Endothelial cell of umbilical vein (primary cell): Measurements from ENCODE around the gene MAGI1. TPM values are rescaled to one million over a fixed set of nuclear protein-coding genes. Genes with fewer than 3 reads are reported as not detected.

Source experiments
- BruUV-seq: library from RNA; stranded (reverse); fragments of 400-500 nt; replicated peaks from 2 replicates; lab custom pipeline; 2021; lab: Mats Ljungman, UMichigan
- CTCF ChIA-PET: fragments of 300-600, 350-600 bp; sonication (Branson Sonifier 250); formaldehyde crosslinking; loops from one replicate; lab custom pipeline; 2021; ENCODE audit warnings: antibody characterized with exemption, inconsistent platforms; lab: Charles Lee
- POLR2A ChIA-PET: fragments of 300-600, 350-600 bp; sonication (Branson Sonifier 250); formaldehyde crosslinking; loops from one replicate; lab custom pipeline; 2021; ENCODE audit warnings: antibody characterized with exemption, inconsistent platforms; lab: Charles Lee
- DNase-seq: peaks from one replicate; pipeline ENCODE4 v3.0.0-alpha.2; 2011; ENCODE audit warnings: low read depth, low spot score
- FAIRE-seq: peaks from 2 replicates; lab custom pipeline; 2011; peaks lifted over from hg19 to GRCh38; lab: Jason Lieb, UNC
- H2AFZ ChIP-seq: 2 replicates; pipeline ENCODE4 v1.6.0; 2012; ENCODE audit warnings: low read depth, low read length, control low read depth, inconsistent platforms
- H3K27ac ChIP-seq: 2 replicates; pipeline ENCODE4 v1.5.1; 2011; ENCODE audit warnings: low read depth, mild to moderate bottlenecking, control low read depth, low read length, moderate library complexity; ENCODE audit not compliant: insufficient read depth
- H3K27me3 ChIP-seq, 2 experiments: 2 replicates each; pipeline versions ENCODE4 v1.6.0 to v1.6.1; 2011; ENCODE audit warnings: low read length in 2 of 2, mixed read lengths in 1 of 2; ENCODE audit not compliant: control insufficient read depth in 2 of 2, insufficient read depth in 2 of 2
- H3K36me3 ChIP-seq, 2 experiments: 2 replicates in 1 of 2; 3 replicates in 1 of 2; pipeline ENCODE4 v1.5.1; 2011; ENCODE audit warnings: low read length in 2 of 2, mild to moderate bottlenecking in 1 of 2, moderate library complexity in 1 of 2; ENCODE audit not compliant: control insufficient read depth in 2 of 2, insufficient read depth in 2 of 2; ENCODE audit errors: extremely low read depth in 1 of 2
- H3K4me1 ChIP-seq: 3 replicates; pipeline ENCODE4 v1.5.1; 2011; ENCODE audit warnings: mild to moderate bottlenecking, low read length; ENCODE audit not compliant: control insufficient read depth, insufficient read depth; ENCODE audit errors: extremely low read depth
- H3K4me2 ChIP-seq: 2 replicates; pipeline ENCODE4 v1.6.1; 2011; ENCODE audit warnings: low read length, control low read depth, mixed read lengths; ENCODE audit not compliant: insufficient read depth
- H3K4me3 ChIP-seq, 3 experiments: fragments of 200-600 bp in 1 of 3; sonication (generic), shearing (Covaris generic) in 1 of 3; replicated peaks in 1 of 3; 2 replicates each; pipeline ENCODE4 v1.5.1; 2011 to 2016; ENCODE audit warnings: control low read depth in 3 of 3, low read length in 3 of 3, mild to moderate bottlenecking in 2 of 3, inconsistent platforms in 1 of 3, low read depth in 1 of 3, moderate library complexity in 1 of 3; ENCODE audit not compliant: insufficient read depth in 1 of 3
- H3K79me2 ChIP-seq: 2 replicates; pipeline ENCODE4 v1.6.0; 2012; ENCODE audit warnings: low read length, inconsistent platforms; ENCODE audit not compliant: control insufficient read depth, insufficient read depth
- H3K9ac ChIP-seq: replicated peaks from 2 replicates; pipeline ENCODE3; 2011; ENCODE audit warnings: low read length, control low read depth; ENCODE audit not compliant: insufficient read depth; ENCODE audit errors: extremely low read depth
- H3K9me1 ChIP-seq: replicated peaks from 3 replicates; pipeline ENCODE4 v1.6.0; 2011; ENCODE audit warnings: mild to moderate bottlenecking, low read length; ENCODE audit not compliant: control insufficient read depth, insufficient read depth; ENCODE audit errors: extremely low read depth
- H3K9me3 ChIP-seq: replicated peaks from 2 replicates; pipeline ENCODE4 v1.5.1; 2012; ENCODE audit warnings: low read length, inconsistent platforms; ENCODE audit not compliant: control insufficient read depth, insufficient read depth
- H4K20me1 ChIP-seq: replicated peaks from 2 replicates; pipeline ENCODE3; 2011; ENCODE audit warnings: mild to moderate bottlenecking, low read length; ENCODE audit not compliant: control insufficient read depth, insufficient read depth; ENCODE audit errors: extremely low read depth
- EZH2 ChIP-seq: IDR thresholded peaks from 2 replicates; pipeline ENCODE4 v1.6.1; 2012; ENCODE audit warnings: borderline replicate concordance, low read depth, mild to moderate bottlenecking, moderate library complexity, low read length, inconsistent platforms; ENCODE audit not compliant: severe bottlenecking
- FOS ChIP-seq: IDR thresholded peaks from 2 replicates; pipeline ENCODE4 v1.6.1; 2011; ENCODE audit warnings: mild to moderate bottlenecking, low read length, moderate library complexity, borderline replicate concordance; ENCODE audit not compliant: insufficient read depth
- GATA2 ChIP-seq: IDR thresholded peaks from 2 replicates; pipeline ENCODE4 v1.7.0; 2011; ENCODE audit warnings: low read depth, mild to moderate bottlenecking, moderate library complexity, mixed read lengths, low read length; ENCODE audit not compliant: insufficient read length, insufficient read depth
- JUN ChIP-seq: IDR thresholded peaks from 2 replicates; pipeline ENCODE4 v1.6.1; 2011; ENCODE audit warnings: borderline replicate concordance, low read depth; ENCODE audit not compliant: insufficient read length, insufficient read depth
- MAX ChIP-seq: IDR thresholded peaks from 2 replicates; pipeline ENCODE4 v1.6.1; 2011; ENCODE audit not compliant: insufficient read depth, insufficient read length
- MYC ChIP-seq: IDR thresholded peaks from one replicate; pipeline ENCODE4 v1.6.1; 2011; ENCODE audit warnings: mild to moderate bottlenecking, low read depth, low read length
- POLR2A ChIP-seq: IDR thresholded peaks from 2 replicates; pipeline ENCODE4 v1.6.1; 2012; ENCODE audit warnings: low read depth, mild to moderate bottlenecking, control low read depth, low read length
- POLR2AphosphoS5 ChIP-seq: IDR thresholded peaks from 2 replicates; pipeline ENCODE4 v1.6.1; 2012; ENCODE audit warnings: low read depth, mild to moderate bottlenecking, control low read depth, low read length, moderate library complexity; ENCODE audit not compliant: insufficient read depth
- dilution Hi-C: fragments of 300-500 bp; cut with MboI; formaldehyde crosslinking; loops from one replicate; pipeline ENCODE4 v1.15.0; 2019; ENCODE audit warnings: low sequenced_read_pairs; ENCODE audit not compliant: extremely low pct_ligation_motif_present
- intact Hi-C: fragments of 100-400 bp; cut with micrococcal nuclease; formaldehyde crosslinking; loops from one replicate; pipeline ENCODE4 v1.10.0; 2022
- polyA plus RNA-seq, 4 experiments: library from polyadenylated mRNA; depleted of rRNA in 3 of 4; stranded (reverse) in 3 of 4; unstranded in 1 of 4; fragments of >200 nt; gene quantifications; 2 replicates each; pipeline versions ENCODE4 v1.2.1 to v1.2.3, GENCODE V29; 2011 to 2012; ENCODE audit warnings: missing spikeins in 1 of 4
- total RNA-seq: library from RNA; stranded (reverse); gene quantifications from 2 replicates; pipeline ENCODE4 v1.2.3, GENCODE V29; 2021
- TF ChIP-seq, protein P1 (sequence below), 2 donors: IDR thresholded peaks; 1 replicate in 1 of 2; 2 replicates in 1 of 2; pipeline ENCODE4 v1.5.1; 2011; ENCODE audit warnings: low read length in 2 of 2, mild to moderate bottlenecking in 2 of 2, moderate library complexity in 2 of 2, control low read depth in 1 of 2, inconsistent platforms in 1 of 2, low read depth in 1 of 2; ENCODE audit not compliant: insufficient read depth in 1 of 2; ENCODE audit errors: extremely low read depth in 1 of 2

Gene MAGI1
- total and polyA plus RNA-seq, 2 donors (not counting 3 experiments of a cell fraction or from before 2014, with no cell fraction given): 10.1 to 47.9 TPM

DNA sequence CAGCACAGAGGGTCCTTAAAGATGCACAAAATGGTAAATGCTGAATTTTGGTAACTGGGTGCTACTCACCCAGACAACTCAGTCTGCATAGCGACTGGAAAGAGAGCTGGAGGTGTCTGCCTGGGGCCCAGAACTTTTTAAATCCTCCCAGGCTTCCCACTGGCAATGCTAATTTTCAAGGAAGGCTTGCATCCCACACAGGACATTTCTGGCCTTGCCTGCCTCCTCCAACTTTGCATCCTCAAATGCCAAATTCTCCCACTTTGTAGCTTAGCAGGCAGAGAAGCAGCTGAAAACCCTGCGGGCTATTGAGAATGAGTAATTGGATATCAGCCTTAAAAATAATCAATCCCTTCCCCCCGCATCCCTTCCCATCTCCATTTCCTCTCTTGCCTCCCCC lies 694.3 kb downstream of the MAGI1 start:
- intact Hi-C loops: loop anchor here (5.0 kb wide), 3 partner anchors 328 to 853 kb away; no protein-coding TSS in a partner anchor
- no peak overlapping the region for H3K4me3 ChIP-seq
- peaks cover 0 to 2% of the 10 kb centered on the region in 2 experiments for H3K27me3 ChIP-seq
- no TSS peak for BruUV-seq
- no peak overlapping the region for H3K27ac ChIP-seq
- FAIRE-seq (no peak), DNase-seq (no peak)
- no peaks in the 10 kb centered on the region for H3K4me1 ChIP-seq
- ChIA-PET CTCF (interaction anchor here (1.0 to 1.6 kb wide), 4 partner anchors 10 to 811 kb away, joined by 3 to 6 read pairs (median 4); no protein-coding TSS in a partner anchor), POLR2A (no interaction called here)
- no peaks in the 10 kb centered on the region for H4K20me1 ChIP-seq
- H3K4me2 ChIP-seq: no peak overlapping the region
- H3K9ac ChIP-seq: no peak overlapping the region
- no peak overlapping the region for H2AFZ ChIP-seq
- no peaks in the 10 kb centered on the region for H3K9me1 ChIP-seq
- no peaks in the 10 kb centered on the region for H3K9me3 ChIP-seq
- dilution Hi-C loops: no loop called here
- TF ChIP-seq MAX (no peak), JUN (no peak), MYC (no peak)
- H3K79me2 ChIP-seq: no peaks in the 10 kb centered on the region
- H3K36me3 ChIP-seq: no peaks in the 10 kb centered on the region

DNA sequence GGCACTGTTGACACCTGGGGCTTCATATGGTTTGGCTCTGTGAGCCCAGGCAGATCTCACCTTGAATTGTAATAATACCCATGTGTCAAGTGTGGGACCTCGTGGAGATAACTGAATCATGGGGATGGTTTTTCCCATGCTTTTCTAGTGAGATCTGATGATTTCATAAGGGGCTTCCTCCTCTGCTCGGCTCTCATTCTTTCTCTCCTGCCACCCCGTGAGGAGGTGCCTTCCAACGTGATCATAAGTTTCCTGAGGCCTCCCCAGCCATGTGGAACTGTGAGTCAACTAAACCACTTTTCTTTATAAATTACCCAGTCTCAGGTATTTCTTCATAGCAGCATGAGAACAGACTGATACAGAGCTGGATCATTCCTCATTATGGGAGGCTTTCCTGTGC lies 695.0 kb downstream of the MAGI1 start:
- Histone ChIP-seq H3K36me3 (no peaks in the 10 kb centered on the region), H3K27me3 (peaks cover 0 to 2% of the 10 kb centered on the region in 2 experiments), H3K79me2 (no peaks in the 10 kb centered on the region), H3K9ac (no peak overlapping the region), H3K9me3 (no peaks in the 10 kb centered on the region), H3K9me1 (no peaks in the 10 kb centered on the region), H3K4me1 (no peaks in the 10 kb centered on the region), H3K4me3 (no peak overlapping the region), H4K20me1 (no peaks in the 10 kb centered on the region), H2AFZ (no peak overlapping the region), H3K4me2 (no peak overlapping the region), H3K27ac (no peak overlapping the region)
- POLR2A ChIA-PET: no interaction called here
- dilution Hi-C loops: no loop called here
- no peak for FAIRE-seq
- TF ChIP-seq EZH2 (no peak), MYC (no peak), GATA2 (no peak), FOS (no peak), JUN (no peak), POLR2AphosphoS5 (no peak), MAX (no peak), POLR2A (no peak)
- TF ChIP-seq, protein P1, sequence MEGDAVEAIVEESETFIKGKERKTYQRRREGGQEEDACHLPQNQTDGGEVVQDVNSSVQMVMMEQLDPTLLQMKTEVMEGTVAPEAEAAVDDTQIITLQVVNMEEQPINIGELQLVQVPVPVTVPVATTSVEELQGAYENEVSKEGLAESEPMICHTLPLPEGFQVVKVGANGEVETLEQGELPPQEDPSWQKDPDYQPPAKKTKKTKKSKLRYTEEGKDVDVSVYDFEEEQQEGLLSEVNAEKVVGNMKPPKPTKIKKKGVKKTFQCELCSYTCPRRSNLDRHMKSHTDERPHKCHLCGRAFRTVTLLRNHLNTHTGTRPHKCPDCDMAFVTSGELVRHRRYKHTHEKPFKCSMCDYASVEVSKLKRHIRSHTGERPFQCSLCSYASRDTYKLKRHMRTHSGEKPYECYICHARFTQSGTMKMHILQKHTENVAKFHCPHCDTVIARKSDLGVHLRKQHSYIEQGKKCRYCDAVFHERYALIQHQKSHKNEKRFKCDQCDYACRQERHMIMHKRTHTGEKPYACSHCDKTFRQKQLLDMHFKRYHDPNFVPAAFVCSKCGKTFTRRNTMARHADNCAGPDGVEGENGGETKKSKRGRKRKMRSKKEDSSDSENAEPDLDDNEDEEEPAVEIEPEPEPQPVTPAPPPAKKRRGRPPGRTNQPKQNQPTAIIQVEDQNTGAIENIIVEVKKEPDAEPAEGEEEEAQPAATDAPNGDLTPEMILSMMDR (IDR thresholded peaks at IDR 0.05; ENCODE audit: extremely low read depth in 1 of 2, insufficient read depth in 1 of 2, low read depth in 1 of 2, low read length in 2 of 2): no peak
- intact Hi-C loops: loop anchor here (5.0 kb wide), 3 partner anchors 329 to 854 kb away; no protein-coding TSS in a partner anchor
- no peak for DNase-seq
- no TSS peak for BruUV-seq
- CTCF ChIA-PET: interaction anchor here (1.0 to 1.6 kb wide), 3 partner anchors 9 to 810 kb away, joined by 4 to 6 read pairs (median 4); no protein-coding TSS in a partner anchor
